Muscle of leg (tissue), 11 donors: ENCODE results near the gene SMIM20. TPM values are rescaled to one million over a fixed set of nuclear protein-coding genes. Genes with fewer than 3 reads are reported as not detected.

Source experiments
- DNase-seq: peaks from one replicate; pipeline ENCODE4 v3.0.0; 2013
- H3K27ac ChIP-seq: one replicate; pipeline ENCODE4 v1.5.1; 2013; ENCODE audit warnings: mild to moderate bottlenecking, low read length, control low read depth
- H3K27me3 ChIP-seq: one replicate; pipeline ENCODE4 v1.6.1; 2013; ENCODE audit warnings: low read length; ENCODE audit not compliant: control insufficient read depth, insufficient read depth
- H3K36me3 ChIP-seq: one replicate; pipeline ENCODE4 v1.6.1; 2013; ENCODE audit warnings: low read length; ENCODE audit not compliant: control insufficient read depth, insufficient read depth
- H3K4me1 ChIP-seq: one replicate; pipeline ENCODE4 v1.6.1; 2013; ENCODE audit warnings: low read length; ENCODE audit not compliant: control insufficient read depth, insufficient read depth
- H3K4me3 ChIP-seq: one replicate; pipeline ENCODE4 v1.5.1; 2013; ENCODE audit warnings: low read length, control low read depth
- H3K9me3 ChIP-seq: replicated peaks from 2 replicates; pipeline ENCODE4 v1.6.1; 2013; ENCODE audit warnings: low read depth, low read length; ENCODE audit not compliant: control insufficient read depth
- whole genome bisulfite sequencing: methylation state at CpG from one replicate; pipeline ENCODE4 v1.1.5; 2013; ENCODE audit warnings: missing lambda C conversion rate; ENCODE audit not compliant: insufficient coverage; 5-methylcytosine and 5-hydroxymethylcytosine counted together
- polyA plus RNA-seq, 8 donors: library from polyadenylated mRNA; unstranded; fragments of 120-200 nt; gene quantifications; one replicate each; pipeline versions ENCODE4 v1.2.1 to v1.2.3, GENCODE V29; 2013; ENCODE audit warnings: inconsistent platforms in 1 of 8, low replicate concordance in 1 of 8; ENCODE audit not compliant: insufficient read length in 8 of 8, insufficient read depth in 1 of 8
- total RNA-seq: library from RNA; stranded (reverse); fragments of 120-200 nt; gene quantifications from one replicate; pipeline ENCODE4 v1.2.4, GENCODE V29; 2013

The SMIM20 gene
- total and polyA plus RNA-seq, 9 donors: 34.8 to 52.6 (median 44.4) TPM

- Histone ChIP-seq H3K9me3 (no peaks in the 10 kb centered on the region), H3K36me3 (no peaks in the 10 kb centered on the region), H3K4me3 (no peak overlapping the region), H3K4me1 (peaks cover 13% of the 10 kb centered on the region), H3K27me3 (no peaks in the 10 kb centered on the region), H3K27ac (peak overlapping the region; percentile 11)
- WGBS: 85% methylated on average over 6 of the region's 14 CpGs
- no peak for DNase-seq
These were observed 24.2 kb upstream of the SMIM20 start for GRCh38 chr4:25889589-25890503.

GRCh38 chr4:25890571-25891485 is 23.2 kb upstream of the SMIM20 start:
- DNase-seq: peak; percentile 51
- Histone ChIP-seq H3K9me3 (no peaks in the 10 kb centered on the region), H3K27ac (peak overlapping the region; percentile 11), H3K27me3 (no peaks in the 10 kb centered on the region), H3K4me3 (no peak overlapping the region), H3K4me1 (peaks cover 13% of the 10 kb centered on the region), H3K36me3 (no peaks in the 10 kb centered on the region)
- 40% methylated on average over 9 of the region's 11 CpGs for WGBS

GRCh38 chr4:25892796-25893195 is 21.2 kb upstream of the SMIM20 start:
- no peak overlapping the region for H3K4me3 ChIP-seq
- no peak overlapping the region for H3K27ac ChIP-seq
- H3K27me3 ChIP-seq: no peaks in the 10 kb centered on the region
- no CpG with 5 or more reads among the region's 6 CpGs for WGBS
- DNase-seq: no peak
- no peaks in the 10 kb centered on the region for H3K36me3 ChIP-seq
- no peaks in the 10 kb centered on the region for H3K9me3 ChIP-seq
- peaks cover 13% of the 10 kb centered on the region for H3K4me1 ChIP-seq

- Histone ChIP-seq H3K9me3 (no peaks in the 10 kb centered on the region), H3K27ac (no peak overlapping the region), H3K4me1 (peaks cover 2% of the 10 kb centered on the region), H3K36me3 (no peaks in the 10 kb centered on the region), H3K4me3 (no peak overlapping the region), H3K27me3 (no peaks in the 10 kb centered on the region)
- no peak for DNase-seq
- WGBS: 100% methylated on average over 1 of the region's 5 CpGs
These were observed 17.1 kb upstream of the SMIM20 start for GRCh38 chr4:25896776-25897539.

- no peaks in the 10 kb centered on the region for H3K27me3 ChIP-seq
- DNase-seq: no peak
- H3K4me3 ChIP-seq: no peak overlapping the region
- no peak overlapping the region for H3K27ac ChIP-seq
- H3K9me3 ChIP-seq: no peaks in the 10 kb centered on the region
- H3K36me3 ChIP-seq: no peaks in the 10 kb centered on the region
- peaks cover 5% of the 10 kb centered on the region for H3K4me1 ChIP-seq
- no CpG with 5 or more reads among the region's 1 CpG for WGBS
These were observed 13.7 kb upstream of the SMIM20 start for GRCh38 chr4:25900310-25900709.

GRCh38 chr4:25901030-25901430 is 13.0 kb upstream of the SMIM20 start:
- Histone ChIP-seq H3K27me3 (no peaks in the 10 kb centered on the region), H3K9me3 (no peaks in the 10 kb centered on the region), H3K4me3 (no peak overlapping the region), H3K4me1 (peaks cover 5% of the 10 kb centered on the region), H3K36me3 (no peaks in the 10 kb centered on the region), H3K27ac (no peak overlapping the region)
- WGBS: 83% methylated on average over 9 of the region's 10 CpGs
- no peak for DNase-seq

GRCh38 chr4:25903900-25904747 is 9.9 kb upstream of the SMIM20 start:
- Histone ChIP-seq H3K27ac (no peak overlapping the region), H3K9me3 (no peaks in the 10 kb centered on the region), H3K36me3 (no peaks in the 10 kb centered on the region), H3K4me3 (no peak overlapping the region), H3K4me1 (peaks cover 5% of the 10 kb centered on the region), H3K27me3 (no peaks in the 10 kb centered on the region)
- WGBS: 48% methylated on average over 5 of the region's 8 CpGs
- no peak for DNase-seq

GRCh38 chr4:25904748-25905082 is 9.3 kb upstream of the SMIM20 start:
- Histone ChIP-seq H3K36me3 (no peaks in the 10 kb centered on the region), H3K9me3 (no peaks in the 10 kb centered on the region), H3K27ac (no peak overlapping the region), H3K4me3 (no peak overlapping the region), H3K4me1 (peaks cover 5% of the 10 kb centered on the region), H3K27me3 (no peaks in the 10 kb centered on the region)
- WGBS: 100% methylated on average over 2 of the region's 3 CpGs
- DNase-seq: no peak

- no peak overlapping the region for H3K27ac ChIP-seq
These were observed 8.6 kb upstream of the SMIM20 start for GRCh38 chr4:25905371-25905770.

More at GRCh38 chr4:25905371-25905770, 8.6 kb upstream of the SMIM20 start:
- Histone ChIP-seq H3K4me1 (peaks cover 5% of the 10 kb centered on the region), H3K4me3 (no peak overlapping the region), H3K27me3 (no peaks in the 10 kb centered on the region), H3K9me3 (no peaks in the 10 kb centered on the region), H3K36me3 (no peaks in the 10 kb centered on the region)
- DNase-seq: no peak
- no CpG with 5 or more reads among the region's 4 CpGs for WGBS
